GM19351 (cell line): ENCODE results near the gene CDS2.
A peak's percentile ranks its signal among the peaks of the same experiment; 100 is the strongest.

Experiments used
- ATAC-seq: cut with Tn5 transposase; IDR thresholded peaks from one replicate; pipeline ENCODE4 v1.9.1; 2021; ENCODE audit warnings: mild to moderate bottlenecking, moderate library complexity; ENCODE audit not compliant: unreplicated experiment

CDS2 gene

DNA sequence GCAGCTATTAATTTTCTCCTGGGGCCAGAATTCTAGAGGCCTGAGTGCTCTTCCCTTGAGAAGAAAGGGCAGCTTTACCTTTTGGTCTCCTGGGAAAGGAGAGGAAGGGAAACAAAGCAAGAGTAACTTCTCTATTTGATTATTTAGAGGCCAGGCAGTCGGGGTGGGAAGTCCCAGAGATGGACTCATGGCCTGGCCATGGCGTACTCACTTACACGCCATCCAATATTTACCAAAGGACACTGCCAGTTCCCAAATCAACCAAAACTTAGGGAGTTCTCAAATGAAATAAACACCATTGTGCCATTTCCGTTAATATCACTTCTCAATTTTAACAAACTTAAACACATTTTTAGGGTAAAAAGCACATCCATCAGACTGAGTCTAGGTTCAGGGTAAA lies 76.6 kb downstream of the CDS2 start:
- no peak for ATAC-seq

DNA sequence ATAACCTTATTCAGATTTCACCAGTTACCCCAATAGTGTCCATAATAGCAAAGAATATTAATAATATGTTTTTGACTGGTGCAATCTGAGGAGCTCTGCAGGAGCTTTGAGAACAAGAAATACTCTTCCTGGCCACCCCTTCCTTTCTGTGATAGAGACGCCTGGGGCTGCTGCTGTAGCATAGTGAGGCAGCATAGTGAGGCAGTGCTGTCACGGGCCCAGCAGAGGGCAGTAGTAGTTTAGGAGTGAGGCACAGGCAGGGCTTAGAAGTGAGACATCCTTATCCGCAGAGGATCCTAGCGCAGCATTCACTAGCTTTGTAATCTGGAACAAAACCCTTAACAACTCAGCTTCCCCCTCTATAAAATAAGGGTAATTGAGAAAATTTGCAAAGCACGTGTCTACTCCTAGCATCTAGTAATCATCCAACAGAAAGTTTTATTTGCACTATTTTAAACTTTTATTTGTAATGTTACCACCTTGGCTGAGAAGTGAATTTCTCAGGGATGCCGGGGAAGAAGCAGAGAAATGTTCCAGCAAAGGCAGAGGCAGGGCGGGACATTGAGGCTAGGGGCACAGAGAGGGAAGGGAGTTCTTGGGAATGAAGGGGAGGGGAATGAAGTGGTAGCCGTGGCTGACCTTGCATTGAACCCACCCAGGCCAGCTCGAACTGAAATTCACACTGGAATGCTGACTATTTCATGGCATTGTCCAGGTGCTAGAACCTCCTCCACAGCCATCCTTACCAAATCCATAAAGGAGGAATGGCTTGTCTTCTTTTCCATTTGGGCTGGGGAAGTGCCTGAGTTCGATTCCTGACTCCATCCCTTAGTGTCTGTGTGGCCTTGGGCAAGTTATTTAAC lies 78.8 kb downstream of the CDS2 start:
- ATAC-seq: peak; percentile 100

DNA sequence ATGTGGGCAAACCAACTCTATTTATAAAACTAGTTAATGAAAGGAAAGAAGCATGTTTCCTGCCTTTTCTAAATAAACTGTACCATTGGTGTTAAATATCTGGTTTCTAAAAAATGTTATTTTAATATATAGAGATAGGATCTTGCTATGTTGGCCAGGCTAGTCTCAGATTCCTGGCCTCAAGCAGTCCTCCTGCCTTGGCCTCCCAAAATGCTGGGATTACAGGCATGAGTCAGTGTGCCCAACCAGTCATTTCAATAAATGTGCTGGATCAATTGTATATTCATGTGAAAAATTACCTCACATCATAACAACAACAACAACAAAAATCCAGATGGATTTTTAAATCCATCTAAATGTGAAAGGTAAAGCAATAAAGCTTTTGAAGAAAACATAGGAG lies 80.3 kb downstream of the CDS2 start:
- ATAC-seq: no peak

DNA sequence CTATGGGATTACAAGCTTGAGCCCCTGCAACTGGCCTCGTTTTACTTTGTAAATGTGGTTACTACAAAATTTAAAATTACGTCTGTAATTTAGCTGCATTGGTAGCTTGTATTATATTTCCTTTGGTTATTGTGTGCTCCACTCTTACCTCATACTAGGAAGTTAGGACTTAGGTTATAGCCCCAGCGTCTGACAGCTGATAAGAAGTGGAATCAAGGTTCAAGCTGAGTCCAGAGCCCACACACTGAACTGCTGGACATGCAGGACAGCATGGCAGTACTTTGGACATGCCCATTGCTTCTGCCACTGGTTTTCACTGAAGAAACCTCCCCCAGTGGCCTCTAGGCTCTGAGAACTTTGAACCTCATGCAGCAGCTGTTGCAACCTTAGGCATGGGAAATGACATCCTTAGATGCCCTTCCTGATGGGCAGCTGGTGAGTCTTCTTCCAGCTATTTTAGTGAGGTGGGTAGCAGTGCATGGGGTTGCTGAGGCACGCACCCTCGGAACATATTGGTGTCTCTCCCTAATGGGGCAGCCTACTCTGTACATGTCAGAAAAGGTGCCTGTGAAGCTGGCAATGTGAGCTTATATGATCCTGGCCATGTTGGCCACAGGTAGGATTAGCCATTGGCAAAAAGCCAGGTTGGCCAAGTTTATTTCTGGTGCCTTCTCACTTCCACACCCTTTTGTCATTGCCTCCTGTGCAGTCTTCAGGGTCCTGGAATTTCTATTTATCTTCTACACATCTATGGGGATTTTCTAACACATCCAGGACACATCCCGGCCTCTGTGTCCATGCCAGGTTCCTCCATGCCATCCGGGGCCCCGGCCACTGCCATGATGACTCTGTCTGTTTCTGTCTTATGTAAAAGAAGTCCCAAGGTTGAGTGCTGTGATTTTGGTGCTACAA lies 85.3 kb downstream of the CDS2 start:
- no peak for ATAC-seq

DNA sequence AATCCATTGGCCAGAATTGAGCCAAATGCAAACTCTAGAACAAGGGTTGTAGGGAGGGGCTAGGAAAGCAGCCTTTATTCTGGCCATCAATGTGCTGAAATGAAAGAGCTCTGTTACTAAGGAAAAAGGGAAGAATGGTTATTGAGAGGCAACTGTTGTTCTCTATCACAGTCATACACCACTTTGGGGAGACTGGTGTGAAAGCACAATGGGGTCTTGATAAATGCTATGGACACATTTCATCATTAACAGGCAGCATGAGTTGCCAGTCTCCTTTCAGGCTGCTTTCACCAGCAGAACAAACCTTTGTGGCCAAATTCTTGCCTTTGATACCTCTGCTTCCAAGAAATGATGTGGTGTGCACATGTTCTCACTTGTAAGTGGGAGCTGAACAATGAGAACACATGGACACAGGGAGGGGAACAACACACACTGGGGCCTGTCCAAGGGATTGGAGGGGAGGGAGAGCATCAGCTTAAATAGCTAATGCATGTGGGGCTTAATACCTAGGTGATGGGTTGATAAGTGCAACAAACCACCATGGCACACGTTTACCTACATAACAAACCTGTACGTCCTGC lies 86.2 kb downstream of the CDS2 start:
- no peak for ATAC-seq

DNA sequence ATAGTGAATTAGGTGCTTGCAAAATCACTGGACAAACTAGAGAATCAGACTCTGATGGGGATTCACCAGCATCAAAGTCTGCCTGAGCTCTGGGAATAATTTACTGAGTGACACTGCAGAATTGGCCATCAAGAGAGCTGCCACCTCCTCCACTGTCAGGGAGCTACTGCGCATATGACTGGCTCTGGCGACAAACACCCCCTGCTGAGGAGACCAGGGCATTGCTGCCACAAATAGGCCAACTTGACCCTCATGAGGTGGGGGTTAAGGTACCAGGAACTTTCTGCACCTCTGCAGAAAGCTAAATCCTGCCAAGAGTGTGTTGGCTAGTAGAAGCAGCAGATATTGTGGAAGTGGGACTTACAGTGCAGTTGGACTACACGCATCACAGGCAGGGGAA lies 88.0 kb downstream of the CDS2 start:
- ATAC-seq: no peak

DNA sequence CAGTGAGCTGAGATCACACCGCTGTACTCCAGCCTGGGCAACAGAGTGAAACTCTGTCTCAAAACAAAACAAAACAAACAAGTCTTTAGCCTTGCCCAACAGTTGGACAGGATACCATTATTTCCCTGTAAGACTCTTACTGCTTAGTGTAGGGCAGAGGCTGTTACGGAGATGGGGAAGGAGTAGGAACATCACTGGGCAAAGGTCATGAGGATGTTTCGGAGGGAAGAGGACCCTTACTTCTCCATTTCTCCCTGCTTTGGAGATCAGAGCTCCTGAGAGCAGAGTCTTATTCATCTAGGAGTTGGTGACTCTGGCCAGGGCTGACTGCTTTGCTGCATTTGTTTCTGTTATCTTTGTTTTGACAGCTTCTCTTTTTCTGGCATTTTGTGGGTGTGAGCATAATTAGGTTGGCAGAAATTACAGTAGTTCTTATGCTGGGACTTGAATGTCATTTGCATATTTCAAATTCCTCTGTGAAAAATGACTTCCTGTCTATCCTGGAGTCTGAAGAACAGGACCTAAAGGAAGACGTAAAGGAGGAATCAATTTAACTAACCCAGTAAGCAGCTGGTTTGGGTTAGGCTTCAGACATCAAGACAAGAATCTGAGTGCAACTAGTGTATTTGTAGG lies 89.0 kb downstream of the CDS2 start:
- ATAC-seq: no peak

DNA sequence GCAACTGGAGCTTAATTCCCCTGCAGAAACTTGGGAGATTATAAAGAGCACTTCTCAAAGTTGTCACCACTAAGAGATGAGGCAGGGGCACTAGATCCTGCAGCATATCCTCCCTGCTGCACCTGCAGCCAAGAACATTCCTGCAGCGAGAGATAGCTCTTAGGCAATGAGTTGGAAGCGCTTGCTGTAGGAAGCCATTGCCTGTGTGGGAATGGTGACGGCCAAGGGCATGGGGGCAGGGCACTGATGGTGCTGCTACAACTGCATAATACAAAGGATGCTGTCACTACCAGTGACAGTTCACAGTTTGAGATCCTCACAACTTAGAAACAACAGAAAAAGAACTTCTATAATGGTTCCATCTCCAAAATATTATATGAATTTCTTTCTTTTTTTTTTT lies 89.9 kb downstream of the CDS2 start:
- no peak for ATAC-seq

DNA sequence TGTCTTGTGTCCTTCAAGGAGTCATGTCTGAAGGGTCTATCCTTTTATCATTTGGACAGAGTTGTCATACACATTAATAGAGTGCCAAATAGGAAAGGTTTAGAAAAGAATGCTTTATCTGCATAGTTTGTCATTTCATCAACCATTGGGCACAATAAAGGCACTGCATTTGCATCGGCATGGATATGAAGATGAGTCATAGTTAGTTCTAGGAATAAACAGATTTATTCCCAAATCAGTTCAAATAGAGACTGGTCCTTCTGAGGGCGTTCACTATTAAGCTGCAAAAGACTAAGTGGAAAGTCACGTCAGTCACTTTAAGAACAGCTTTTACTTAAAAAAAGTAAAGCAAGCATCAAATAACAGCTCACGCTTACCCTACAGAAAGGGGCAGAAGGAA lies 90.8 kb downstream of the CDS2 start:
- ATAC-seq: no peak

DNA sequence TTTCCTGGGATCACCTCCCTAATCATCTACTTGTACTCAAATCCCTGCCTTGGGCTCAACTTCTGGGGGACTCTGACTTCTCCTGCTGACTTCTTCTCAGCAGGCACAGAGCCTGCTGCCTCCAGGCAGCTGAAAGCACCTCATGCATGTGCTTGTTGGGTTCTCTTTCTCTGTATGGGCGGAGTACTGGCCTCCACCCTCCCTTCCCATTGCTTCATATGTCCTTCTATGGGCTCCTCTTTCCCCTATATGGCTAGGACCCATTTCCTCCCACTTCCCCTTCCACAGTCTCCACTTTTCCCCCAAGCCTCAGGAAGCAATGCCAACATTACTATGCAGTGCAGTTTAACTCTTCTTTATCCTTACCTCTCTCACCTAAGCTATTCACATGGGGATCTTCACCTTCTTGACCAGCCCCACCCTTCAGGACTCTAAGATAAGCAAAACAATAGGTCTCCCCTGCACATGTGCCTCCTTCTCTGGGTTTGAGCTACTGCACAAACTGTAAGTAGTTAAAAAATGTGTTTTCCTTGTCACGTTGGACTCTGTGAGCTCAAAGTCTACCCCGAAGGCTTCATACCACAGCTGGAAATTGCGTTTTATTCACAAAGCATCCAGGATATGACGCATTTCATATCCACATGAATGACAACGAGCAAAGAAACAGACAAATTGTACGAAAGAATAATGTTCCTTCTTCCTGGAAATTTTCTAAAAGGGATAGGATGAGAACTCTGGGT lies 93.7 kb downstream of the CDS2 start:
- ATAC-seq: no peak

DNA sequence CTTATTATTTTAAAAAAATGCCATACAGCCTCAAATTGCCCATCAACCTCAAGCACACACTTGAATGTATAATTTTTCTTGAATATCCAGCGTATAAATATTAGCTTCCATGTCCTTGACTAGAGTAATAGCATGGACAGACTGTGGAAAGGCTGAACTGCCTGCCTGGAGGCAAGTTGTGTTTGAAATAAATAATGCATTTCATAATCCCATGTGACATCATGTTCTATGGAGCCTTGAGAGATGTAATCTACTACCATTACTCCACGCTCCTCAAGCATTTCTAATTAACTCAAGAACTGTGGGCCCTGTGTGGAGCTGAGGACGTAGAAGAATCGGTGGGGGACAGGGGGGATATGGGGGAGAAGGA lies 94.2 kb downstream of the CDS2 start:
- ATAC-seq: no peak

DNA sequence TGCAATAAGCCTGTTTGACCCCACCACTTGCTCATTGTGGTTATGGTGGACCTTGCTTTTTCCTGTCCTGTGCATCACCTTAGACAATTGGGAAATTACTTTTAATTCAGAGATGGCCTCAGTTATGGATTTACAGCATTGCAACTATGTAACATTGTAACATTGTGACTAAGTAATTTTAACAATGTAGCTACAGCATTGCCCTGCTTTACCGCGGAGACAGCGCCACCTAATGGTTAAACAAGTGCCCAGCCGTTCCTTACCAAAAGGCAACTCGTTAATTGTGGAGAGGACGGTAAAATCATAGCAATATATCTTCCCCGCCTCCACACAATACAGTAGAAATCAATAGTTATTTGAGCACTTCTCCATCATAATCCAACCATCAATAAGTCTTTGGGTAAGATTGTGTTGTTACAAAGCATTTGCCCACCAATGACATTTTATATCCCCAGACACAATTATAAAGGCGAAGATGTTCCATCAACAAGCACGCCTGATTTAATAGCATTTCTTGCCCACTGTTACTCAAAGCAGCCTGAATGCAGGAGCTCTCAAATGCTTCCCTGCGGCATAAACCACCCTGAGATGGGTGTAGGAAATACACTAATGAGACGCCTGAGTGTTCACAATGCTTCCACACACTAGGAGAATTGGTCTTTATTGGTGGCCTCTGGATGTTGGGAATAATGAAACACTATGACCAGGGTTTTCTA lies 96.3 kb downstream of the CDS2 start:
- peak; percentile 84 for ATAC-seq

DNA sequence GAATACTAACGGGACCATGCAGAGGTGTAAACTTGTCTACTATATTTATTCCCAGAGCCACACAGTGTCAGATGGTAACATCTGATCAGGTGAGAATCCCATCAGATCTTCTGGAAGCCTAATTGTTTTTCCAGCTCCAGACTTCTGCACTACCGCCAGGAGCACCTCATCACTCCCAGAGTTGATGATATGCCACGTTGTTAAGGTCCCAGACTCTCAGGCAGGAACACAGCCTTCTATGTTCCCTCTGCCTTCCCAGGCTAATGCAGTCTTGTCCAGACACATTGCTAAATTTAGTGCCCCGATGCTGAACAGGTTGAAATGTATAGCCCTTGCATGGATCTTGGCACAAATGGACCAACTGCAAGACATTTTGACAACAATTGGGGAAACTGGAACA lies 103.7 kb downstream of the CDS2 start:
- ATAC-seq: no peak

DNA sequence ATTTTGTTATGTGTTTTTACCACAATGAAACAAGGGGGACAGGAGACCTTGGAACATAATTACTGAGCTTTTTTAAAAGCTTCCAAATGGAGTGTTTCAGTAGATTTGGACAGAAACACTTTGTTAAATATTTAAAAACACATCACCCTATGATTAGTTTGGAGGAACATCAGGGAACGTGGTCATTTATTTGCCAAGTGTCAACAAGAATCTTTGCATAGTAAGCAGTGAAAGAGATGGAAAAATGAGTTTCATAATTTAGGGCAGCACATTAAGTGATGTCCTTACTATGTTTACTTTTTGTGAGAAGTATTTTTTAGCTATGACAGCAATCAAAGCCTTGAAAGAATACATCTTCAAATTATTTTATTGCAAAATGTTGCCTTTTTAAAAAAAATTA lies 107.3 kb downstream of the CDS2 start:
- ATAC-seq: no peak

DNA sequence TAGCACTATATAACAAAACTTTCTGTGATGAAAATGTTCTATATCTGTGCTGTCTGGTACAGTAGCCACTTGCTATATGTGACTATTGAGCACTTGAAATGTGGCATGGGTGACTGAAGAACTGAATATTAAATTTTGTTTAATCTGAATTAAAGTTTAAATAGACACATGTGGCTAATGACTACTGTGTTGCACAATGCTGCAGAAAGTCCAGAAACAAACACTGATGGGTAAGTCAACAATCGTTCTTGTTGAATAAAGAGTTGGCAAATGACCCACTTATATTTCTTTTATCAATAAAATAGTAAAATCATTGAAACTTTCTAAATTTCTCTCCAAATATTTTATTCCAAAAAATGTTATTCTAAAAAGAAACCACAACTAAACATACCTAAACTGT lies 108.2 kb downstream of the CDS2 start:
- no peak for ATAC-seq
